Measurements from ENCODE around the gene ZNF358.

ZNF358 gene

DNA sequence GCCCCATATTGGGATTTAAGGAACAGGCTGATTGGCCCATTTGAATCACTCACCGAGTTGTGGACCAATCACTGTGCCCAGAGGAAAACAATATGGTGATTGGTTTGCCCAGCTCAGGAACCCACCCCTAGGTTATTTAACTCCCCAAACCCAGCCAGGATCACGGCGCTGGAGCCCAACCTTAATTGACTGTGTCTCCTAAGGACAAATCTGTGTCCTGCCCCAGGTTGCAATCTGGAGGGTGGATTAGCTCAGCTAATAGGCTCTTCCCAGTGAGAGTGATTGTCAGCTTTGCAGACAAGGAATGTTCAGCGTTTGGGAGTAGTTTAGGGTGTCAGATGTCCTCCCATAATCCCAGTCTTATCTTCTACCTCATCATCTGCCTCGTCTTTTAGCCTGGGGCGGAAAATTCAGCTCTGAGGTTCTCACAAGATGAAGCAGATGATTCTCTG, 3.5 kb upstream of the ZNF358 start:
- in situ Hi-C loops (cut with HindIII; ENCODE audit: low pct_ligation_motif_present, low sequenced_read_pairs) = no loop called here
- H3K27ac ChIP-seq = no peak overlapping the region
- TF ChIP-seq, protein P1, sequence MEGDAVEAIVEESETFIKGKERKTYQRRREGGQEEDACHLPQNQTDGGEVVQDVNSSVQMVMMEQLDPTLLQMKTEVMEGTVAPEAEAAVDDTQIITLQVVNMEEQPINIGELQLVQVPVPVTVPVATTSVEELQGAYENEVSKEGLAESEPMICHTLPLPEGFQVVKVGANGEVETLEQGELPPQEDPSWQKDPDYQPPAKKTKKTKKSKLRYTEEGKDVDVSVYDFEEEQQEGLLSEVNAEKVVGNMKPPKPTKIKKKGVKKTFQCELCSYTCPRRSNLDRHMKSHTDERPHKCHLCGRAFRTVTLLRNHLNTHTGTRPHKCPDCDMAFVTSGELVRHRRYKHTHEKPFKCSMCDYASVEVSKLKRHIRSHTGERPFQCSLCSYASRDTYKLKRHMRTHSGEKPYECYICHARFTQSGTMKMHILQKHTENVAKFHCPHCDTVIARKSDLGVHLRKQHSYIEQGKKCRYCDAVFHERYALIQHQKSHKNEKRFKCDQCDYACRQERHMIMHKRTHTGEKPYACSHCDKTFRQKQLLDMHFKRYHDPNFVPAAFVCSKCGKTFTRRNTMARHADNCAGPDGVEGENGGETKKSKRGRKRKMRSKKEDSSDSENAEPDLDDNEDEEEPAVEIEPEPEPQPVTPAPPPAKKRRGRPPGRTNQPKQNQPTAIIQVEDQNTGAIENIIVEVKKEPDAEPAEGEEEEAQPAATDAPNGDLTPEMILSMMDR (IDR thresholded peaks at IDR 0.05; ENCODE audit: low read depth, low read length, missing control alignments) = no peak
- DNase-seq = no peak
- H3K36me3 ChIP-seq (replicated peaks) = no peaks in the 10 kb centered on the region
- no peak overlapping the region for H3K4me3 ChIP-seq (ENCODE audit: low read depth, low read length)
- no peaks in the 10 kb centered on the region for H3K27me3 ChIP-seq (replicated peaks)

DNA sequence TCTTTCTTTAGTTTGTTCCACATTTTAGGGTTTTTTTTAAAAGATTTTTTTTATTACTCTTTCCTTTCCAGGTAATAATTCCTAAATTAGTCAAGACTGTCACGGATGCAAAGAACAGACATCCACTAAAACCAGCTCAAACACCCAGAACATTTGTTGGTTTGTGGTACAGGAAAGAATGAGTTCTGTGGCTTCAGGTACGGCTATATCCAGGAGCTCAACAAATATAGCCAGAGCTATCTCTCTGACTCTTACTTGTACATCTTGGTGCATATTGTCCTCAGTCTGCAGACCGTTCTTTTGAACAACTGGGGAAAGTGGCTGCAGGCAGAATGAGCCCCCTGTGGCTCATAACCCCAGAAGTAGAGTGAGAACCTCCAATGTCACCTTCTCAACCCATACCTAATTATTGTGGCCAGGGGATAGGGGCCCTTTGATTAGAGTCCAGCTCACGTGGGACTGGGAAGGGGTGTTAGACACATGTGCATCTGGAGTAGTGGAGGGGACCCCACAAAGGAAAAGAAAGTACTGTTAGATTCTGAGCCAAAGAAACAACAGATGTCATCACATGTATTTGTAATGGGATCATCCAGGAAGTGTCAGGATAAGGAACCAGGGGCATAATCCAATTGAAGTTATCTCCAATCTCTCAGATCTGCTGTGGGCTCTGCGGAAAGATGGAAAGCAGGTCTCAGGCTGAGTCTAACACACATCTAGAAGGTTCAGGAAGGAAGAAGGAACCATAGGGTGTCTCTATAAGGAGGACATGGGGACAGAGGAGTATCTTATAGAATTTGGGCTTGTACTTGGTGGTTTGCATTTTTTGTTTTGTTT, 1.9 kb upstream of the ZNF358 start:
- Histone ChIP-seq H3K27me3 (replicated peaks) (no peaks in the 10 kb centered on the region), H3K36me3 (replicated peaks) (no peaks in the 10 kb centered on the region), H3K4me3 (ENCODE audit: low read depth, low read length) (no peak overlapping the region), H3K27ac (no peak overlapping the region)
- DNase-seq = no peak
- in situ Hi-C loops (cut with HindIII; ENCODE audit: low pct_ligation_motif_present, low sequenced_read_pairs) = no loop called here
- TF ChIP-seq, protein P1 (IDR thresholded peaks at IDR 0.05; ENCODE audit: low read depth, low read length, missing control alignments) = no peak

DNA sequence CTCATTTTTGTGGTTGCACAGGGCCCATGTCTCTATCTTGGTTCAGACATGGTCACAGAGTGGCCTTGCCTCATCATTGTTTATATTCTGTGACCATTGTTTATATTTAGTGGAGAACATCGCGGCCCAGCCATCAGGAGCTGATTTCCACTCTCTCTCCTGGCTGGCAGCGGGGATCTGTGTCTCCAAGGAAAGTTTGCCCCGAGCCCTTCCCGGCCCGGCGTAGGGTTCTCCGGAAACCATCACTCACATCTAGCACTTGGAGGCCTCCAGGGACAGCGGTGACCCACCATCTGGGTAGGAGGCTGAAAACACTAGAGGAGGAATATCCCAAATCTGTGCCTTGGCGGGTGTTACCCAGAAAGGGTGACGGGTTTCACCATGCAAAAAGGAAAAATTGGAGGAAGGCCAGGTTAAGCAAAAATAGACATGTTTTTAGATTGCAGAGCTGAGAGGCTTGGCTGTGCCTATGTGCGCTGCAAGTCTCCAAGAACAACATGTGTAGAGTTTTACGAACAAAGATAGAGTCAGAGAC, 726 bp upstream of the ZNF358 start:
- TF ChIP-seq, protein P1 (IDR thresholded peaks at IDR 0.05; ENCODE audit: low read depth, low read length, missing control alignments) = no peak
- Histone ChIP-seq H3K36me3 (replicated peaks) (no peaks in the 10 kb centered on the region), H3K4me3 (ENCODE audit: low read depth, low read length) (peak overlapping the region; percentile 55), H3K27ac (peak overlapping the region; percentile 10), H3K27me3 (replicated peaks) (no peaks in the 10 kb centered on the region)
- in situ Hi-C loops (cut with HindIII; ENCODE audit: low pct_ligation_motif_present, low sequenced_read_pairs) = no loop called here
- no peak for DNase-seq

DNA sequence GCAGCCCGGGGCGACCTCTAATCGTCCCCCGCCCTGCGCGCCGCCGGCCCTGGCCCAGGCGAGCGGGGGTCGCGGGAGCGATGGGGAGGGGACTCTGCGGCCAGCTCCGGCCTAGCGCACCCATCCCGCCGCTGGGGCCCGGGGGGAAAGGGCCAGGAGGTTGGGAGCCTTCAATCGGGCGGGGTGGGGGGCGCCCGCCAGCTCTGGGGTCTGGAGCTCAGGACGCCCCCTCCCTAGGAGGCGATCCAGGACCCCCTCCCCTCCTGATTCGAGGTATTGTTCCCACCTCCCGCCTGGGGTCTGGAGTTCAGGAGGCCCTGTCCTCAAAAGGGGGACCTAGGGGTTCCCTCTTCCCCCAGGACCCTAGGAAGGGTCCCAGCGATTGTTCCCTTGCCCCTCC, 430 bp downstream of the ZNF358 start:
- in situ Hi-C loops (cut with HindIII; ENCODE audit: low pct_ligation_motif_present, low sequenced_read_pairs) = no loop called here
- H3K4me3 ChIP-seq (ENCODE audit: low read depth, low read length) = peak overlapping the region; percentile 70
- no peak for DNase-seq

DNA sequence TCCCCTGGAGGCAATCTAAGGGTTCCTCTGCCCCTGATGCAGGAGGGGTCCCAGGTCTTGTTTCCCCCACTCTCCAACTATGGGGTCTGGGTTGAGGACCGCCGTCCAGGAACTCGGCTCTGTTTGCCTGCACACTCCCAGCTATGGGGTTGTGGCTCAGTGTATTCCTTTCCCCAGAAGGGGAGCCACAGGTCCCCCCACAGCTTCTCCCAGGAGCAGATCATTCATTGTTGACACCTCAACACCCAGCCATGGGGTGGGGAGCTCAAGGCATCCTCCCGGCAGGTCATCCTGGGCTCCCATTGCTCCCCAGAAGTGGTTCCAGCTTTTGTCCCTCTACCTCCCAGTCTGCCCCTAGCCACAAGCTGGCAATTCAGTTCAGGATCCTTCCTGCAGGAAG, 975 bp downstream of the ZNF358 start:
- DNase-seq = no peak
- TF ChIP-seq, protein P1 (IDR thresholded peaks at IDR 0.05; ENCODE audit: low read depth, low read length, missing control alignments) = no peak
- Histone ChIP-seq H3K27me3 (replicated peaks) (no peaks in the 10 kb centered on the region), H3K27ac (no peak overlapping the region), H3K4me3 (ENCODE audit: low read depth, low read length) (peak overlapping the region; percentile 70), H3K36me3 (replicated peaks) (no peaks in the 10 kb centered on the region)
- in situ Hi-C loops (cut with HindIII; ENCODE audit: low pct_ligation_motif_present, low sequenced_read_pairs) = no loop called here

More for the DNA sequence above, 430 bp downstream of the ZNF358 start:
- H3K36me3 ChIP-seq (replicated peaks) = no peaks in the 10 kb centered on the region
- H3K27ac ChIP-seq = peak overlapping the region; percentile 25
- no peaks in the 10 kb centered on the region for H3K27me3 ChIP-seq (replicated peaks)
- TF ChIP-seq, protein P1 (IDR thresholded peaks at IDR 0.05; ENCODE audit: low read depth, low read length, missing control alignments) = no peak
